HepG2 (cell line): Measurements from ENCODE around the gene ANKRD53. TPM values are rescaled to one million over a fixed set of nuclear protein-coding genes. Genes with fewer than 3 reads are reported as not detected.

Experiments
- CREM ChIP-seq, 2 experiments: sonication (generic) in 1 of 2; formaldehyde crosslinking in 1 of 2; IDR thresholded peaks; 2 replicates each; pipeline versions ENCODE4 v1.4.0 to v1.6.1; 2016 to 2020; ENCODE audit warnings: antibody characterized with exemption in 1 of 2, mild to moderate bottlenecking in 1 of 2, missing genetic modification reagents in 1 of 2
- DBP ChIP-seq: sonication (generic); formaldehyde crosslinking; IDR thresholded peaks from 2 replicates; pipeline ENCODE4 v1.4.0; 2020; ENCODE audit warnings: missing genetic modification reagents; ENCODE audit errors: not compliant biosample characterization
- E2F1 ChIP-seq: sonication (generic); formaldehyde crosslinking; IDR thresholded peaks from 2 replicates; pipeline ENCODE4 v1.5.0; 2020; ENCODE audit warnings: missing genetic modification reagents
- E2F2 ChIP-seq: sonication (generic); formaldehyde crosslinking; IDR thresholded peaks from 2 replicates; pipeline ENCODE4 v1.4.0; 2020; ENCODE audit warnings: missing genetic modification reagents, borderline replicate concordance
- KDM6A ChIP-seq: IDR thresholded peaks from 2 replicates; pipeline ENCODE4 v1.6.1; 2016; ENCODE audit warnings: low read depth
- MAX ChIP-seq: IDR thresholded peaks from 2 replicates; pipeline ENCODE4 v1.6.1; 2012; ENCODE audit warnings: inconsistent platforms
- ZNF142 ChIP-seq: sonication (generic); formaldehyde crosslinking; IDR thresholded peaks from 2 replicates; pipeline ENCODE4 v1.4.0; 2020; ENCODE audit warnings: missing genetic modification reagents
- ZNF281 ChIP-seq: sonication (generic); formaldehyde crosslinking; IDR thresholded peaks from 2 replicates; pipeline ENCODE4 v1.4.0; 2020; ENCODE audit warnings: missing genetic modification reagents, borderline replicate concordance
- ZNF503 ChIP-seq: sonication (generic); formaldehyde crosslinking; IDR thresholded peaks from 2 replicates; pipeline ENCODE4 v1.4.0; 2020; ENCODE audit warnings: missing genetic modification reagents
- polyA plus RNA-seq, 8 experiments: library from polyadenylated mRNA; depleted of rRNA in 3 of 8; stranded (reverse) in 7 of 8; unstranded in 1 of 8; fragments of >200 nt; fragmentation: Illumina TruSeq in 4 of 8; extraction: Trizol in 4 of 8; gene quantifications; 2 replicates each; pipeline versions ENCODE4 v1.2.1 to v1.2.3, GENCODE V29; 2011 to 2016; ENCODE audit warnings: low read depth in 4 of 8, missing spikeins in 1 of 8, mixed read lengths in 1 of 8; ENCODE audit not compliant: insufficient read depth in 1 of 8
- total RNA-seq, 5 experiments: library from RNA; depleted of rRNA; stranded (reverse); fragments of >200 nt; fragmentation: Illumina TruSeq; extraction: Trizol; gene quantifications; 2 replicates each; pipeline ENCODE4 v1.2.3, GENCODE V29; 2016; ENCODE audit warnings: low read depth in 1 of 5

The ANKRD53 gene
- total and polyA plus RNA-seq, 2 of the 13 experiments (the other 11 are each of a cell fraction or from before 2014, with no cell fraction given), result 0.15 TPM; not detected in 1

GRCh38 chr2:70937866-70938585 is 40.4 kb upstream of the ANKRD53 start (continued):
- no peak for TF ChIP-seq ZNF503 (CRISPR knock-in tag)
- peak; percentile 70 for TF ChIP-seq MAX
- no peak for TF ChIP-seq DBP
- no peak for TF ChIP-seq E2F2 (CRISPR knock-in tag)
- no peak for TF ChIP-seq KDM6A (CRISPR knock-in tag)
- no peak; the same call in 1 of the 2 replicates for TF ChIP-seq CREM (IDR thresholded peaks at IDR 0.05)
- no peak for TF ChIP-seq CREM (CRISPR knock-in tag; IDR thresholded peaks at IDR 0.05)
- no peak for TF ChIP-seq ZNF142 (CRISPR knock-in tag)
- peak; percentile 36; the same call in 1 of the 2 replicates for TF ChIP-seq ZNF281 (CRISPR knock-in tag)
- TF ChIP-seq E2F1 (CRISPR knock-in tag), result no peak
